Endodermal cell (in vitro differentiated cells): ENCODE results near the gene ITGB7. TPM values are rescaled to one million over a fixed set of nuclear protein-coding genes. Genes with fewer than 3 reads are reported as not detected.

Experiments
- DNase-seq: peaks from one replicate; pipeline ENCODE4 v3.0.0-alpha.2; 2017
- H3K27ac ChIP-seq: 2 replicates; pipeline ENCODE4 v1.5.1; 2013; ENCODE audit warnings: mild to moderate bottlenecking, low read depth, low read length, moderate library complexity
- H3K27me3 ChIP-seq: 2 replicates; pipeline ENCODE4 v1.6.1; 2013; ENCODE audit warnings: mild to moderate bottlenecking, low read length, moderate library complexity; ENCODE audit not compliant: insufficient read depth, control insufficient read depth, poor library complexity, severe bottlenecking
- H3K36me3 ChIP-seq: 2 replicates; pipeline ENCODE4 v1.7.0; 2013; ENCODE audit warnings: mild to moderate bottlenecking, low read length, moderate library complexity; ENCODE audit not compliant: control insufficient read depth, insufficient read depth
- H3K4me1 ChIP-seq: one replicate; pipeline ENCODE4 v1.7.0; 2013; ENCODE audit warnings: low read length; ENCODE audit not compliant: control insufficient read depth, insufficient read depth
- H3K4me3 ChIP-seq: 2 replicates; pipeline ENCODE4 v1.5.1; 2013; ENCODE audit warnings: mild to moderate bottlenecking, low read length, moderate library complexity
- H3K9ac ChIP-seq: 2 replicates; pipeline ENCODE4 v1.6.1; 2013; ENCODE audit warnings: mild to moderate bottlenecking, low read length, moderate library complexity; ENCODE audit not compliant: poor library complexity, severe bottlenecking; ENCODE audit errors: extremely low read depth
- H3K9me3 ChIP-seq: 2 replicates; pipeline ENCODE4 v1.6.1; 2013; ENCODE audit warnings: mild to moderate bottlenecking, low read length, moderate library complexity; ENCODE audit not compliant: control insufficient read depth
- H3K27ac Mint-ChIP-seq: 2 replicates; pipeline ENCODE4 v1.8.0; 2020; ENCODE audit warnings: mixed read lengths
- H3K27me3 Mint-ChIP-seq: 2 replicates; pipeline ENCODE4 v1.8.0; 2021; ENCODE audit warnings: mild to moderate bottlenecking, mixed read lengths; ENCODE audit not compliant: insufficient read depth
- H3K36me3 Mint-ChIP-seq: 2 replicates; pipeline ENCODE4 v1.8.0; 2020; ENCODE audit warnings: low read depth, mixed read lengths
- H3K4me1 Mint-ChIP-seq: 2 replicates; pipeline ENCODE4 v1.8.0; 2020; ENCODE audit warnings: mixed read lengths
- H3K4me3 Mint-ChIP-seq: 2 replicates; pipeline ENCODE4 v1.8.0; 2020; ENCODE audit warnings: mild to moderate bottlenecking, moderate library complexity, mixed read lengths
- H3K9me3 Mint-ChIP-seq: 2 replicates; pipeline ENCODE4 v1.8.0; 2020; ENCODE audit warnings: mild to moderate bottlenecking, mixed read lengths
- CTCF ChIP-seq: fragments of 200-600 bp; sonication (generic); conservative IDR thresholded peaks from 2 replicates; pipeline ENCODE4 v1.5.0; 2021; ENCODE audit warnings: antibody characterized with exemption, mild to moderate bottlenecking
- WGBS, 2 experiments: methylation state at CpG; one replicate each; pipeline versions ENCODE4 v1.1.5 to v1.1.7; 2013; ENCODE audit warnings: missing lambda C conversion rate in 2 of 2, mixed read lengths in 1 of 2; ENCODE audit not compliant: insufficient coverage in 1 of 2, insufficient read length in 1 of 2; 5-methylcytosine and 5-hydroxymethylcytosine counted together
- total RNA-seq, 2 donors: library from RNA; stranded (reverse); fragmentation: NEBNext Ultra II Directional in 1 of 2; extraction: Animal tissue kit (Norgen Biotek cat#: 25700) in 1 of 2; gene quantifications; 2 replicates in 1 of 2; 3 replicates in 1 of 2; pipeline ENCODE4 v1.2.1, GENCODE V29; 2021

The ITGB7 gene
- total RNA-seq, 2 donors from 2014 or later = 1.4 TPM

- Histone ChIP-seq H3K9me3 (no peaks in the 10 kb centered on the region), H3K27me3 (no peaks in the 10 kb centered on the region), H3K4me3 (no peak overlapping the region), H3K36me3 (no peaks in the 10 kb centered on the region), H3K4me1 (no peaks in the 10 kb centered on the region), H3K27ac (no peak overlapping the region), H3K9ac (no peak overlapping the region)
- Mint-ChIP-seq H3K36me3 (no peaks in the 10 kb centered on the region), H3K4me1 (peaks cover 2% of the 10 kb centered on the region), H3K27me3 (peaks cover 45% of the 10 kb centered on the region), H3K4me3 (no peak overlapping the region), H3K27ac (no peak overlapping the region), H3K9me3 (no peaks in the 10 kb centered on the region)
- no peak for DNase-seq
- TF ChIP-seq CTCF = no peak
Measured at GRCh38 chr12:53152390-53152789, 54.7 kb downstream of the ITGB7 start.

GRCh38 chr12:53151039-53151438 is 56.0 kb downstream of the ITGB7 start:
- no peak for TF ChIP-seq CTCF
- Histone ChIP-seq H3K9ac (no peak overlapping the region), H3K9me3 (no peaks in the 10 kb centered on the region), H3K4me3 (no peak overlapping the region), H3K36me3 (no peaks in the 10 kb centered on the region), H3K27ac (no peak overlapping the region), H3K27me3 (no peaks in the 10 kb centered on the region), H3K4me1 (no peaks in the 10 kb centered on the region)
- 90 to 92% methylated on average over 4 to 6 of the region's 6 CpGs for WGBS, 2 experiments
- H3K27ac Mint-ChIP-seq = no peak overlapping the region
- H3K9me3 Mint-ChIP-seq = no peaks in the 10 kb centered on the region
- H3K36me3 Mint-ChIP-seq = no peaks in the 10 kb centered on the region
- H3K4me1 Mint-ChIP-seq = peaks cover 2% of the 10 kb centered on the region
- DNase-seq = no peak
- H3K4me3 Mint-ChIP-seq = no peak overlapping the region
- peaks cover 48% of the 10 kb centered on the region for H3K27me3 Mint-ChIP-seq

GRCh38 chr12:53147653-53148052 is 59.4 kb downstream of the ITGB7 start:
- no peak overlapping the region for H3K4me3 Mint-ChIP-seq
- no peak for TF ChIP-seq CTCF
- H3K27ac ChIP-seq = no peak overlapping the region
- H3K27me3 Mint-ChIP-seq = peaks cover 21% of the 10 kb centered on the region
- no peaks in the 10 kb centered on the region for H3K36me3 ChIP-seq
- no peaks in the 10 kb centered on the region for H3K36me3 Mint-ChIP-seq
- H3K9ac ChIP-seq = no peak overlapping the region
- H3K4me1 Mint-ChIP-seq = peaks cover 8% of the 10 kb centered on the region
- no peak for DNase-seq
- WGBS, 2 experiments = 86% methylated on average over 1 of the region's 15 CpGs; no CpG with 5 or more reads in 1 of the 2 experiments
- no peaks in the 10 kb centered on the region for H3K27me3 ChIP-seq
- no peaks in the 10 kb centered on the region for H3K9me3 Mint-ChIP-seq
- no peak overlapping the region for H3K4me3 ChIP-seq
- H3K9me3 ChIP-seq = peaks cover 4% of the 10 kb centered on the region
- H3K27ac Mint-ChIP-seq = no peak overlapping the region
- H3K4me1 ChIP-seq = no peaks in the 10 kb centered on the region
